Bone marrow (tissue), 2 donors: ENCODE data around the gene TMPRSS4.

Experiments used
- DNase-seq, 2 donors: peaks; one replicate each; lab custom pipeline; 2025; lab: John Stamatoyannopoulos, UW

TMPRSS4 gene

GRCh38 chr11:118105657-118106305 lies 28.9 kb downstream of the TMPRSS4 start:
- DNase-seq: no peak

- no peak for DNase-seq
These were observed 30.0 kb downstream of the TMPRSS4 start for GRCh38 chr11:118106789-118107335.

GRCh38 chr11:118108513-118108912 lies 31.6 kb downstream of the TMPRSS4 start:
- DNase-seq: no peak

GRCh38 chr11:118109231-118109630 lies 32.4 kb downstream of the TMPRSS4 start:
- no peak for DNase-seq

GRCh38 chr11:118111019-118111743 lies 34.3 kb downstream of the TMPRSS4 start:
- DNase-seq: no peak

GRCh38 chr11:118111744-118112035 lies 34.8 kb downstream of the TMPRSS4 start:
- no peak for DNase-seq

GRCh38 chr11:118112711-118113430 lies 36.0 kb downstream of the TMPRSS4 start:
- no peak for DNase-seq

GRCh38 chr11:118114266-118114665 lies 37.4 kb downstream of the TMPRSS4 start:
- no peak for DNase-seq

- DNase-seq: no peak
These were observed 38.2 kb downstream of the TMPRSS4 start for GRCh38 chr11:118115048-118115447.

GRCh38 chr11:118117790-118118601 lies 41.1 kb downstream of the TMPRSS4 start:
- DNase-seq: no peak

- no peak for DNase-seq
These were observed 43.9 kb downstream of the TMPRSS4 start for GRCh38 chr11:118120793-118121192.

GRCh38 chr11:118124929-118125535 lies 48.2 kb downstream of the TMPRSS4 start:
- DNase-seq: no peak

- no peak for DNase-seq
These were observed 49.4 kb downstream of the TMPRSS4 start for GRCh38 chr11:118126082-118126838.

GRCh38 chr11:118128310-118128709 lies 51.4 kb downstream of the TMPRSS4 start:
- no peak for DNase-seq

- DNase-seq: no peak
These were observed 52.0 kb downstream of the TMPRSS4 start for GRCh38 chr11:118128721-118129470.

GRCh38 chr11:118129471-118130172 lies 52.7 kb downstream of the TMPRSS4 start:
- no peak for DNase-seq

- no peak for DNase-seq
These were observed 55.7 kb downstream of the TMPRSS4 start for GRCh38 chr11:118132385-118133151.

GRCh38 chr11:118133816-118134215 lies 56.9 kb downstream of the TMPRSS4 start:
- DNase-seq: no peak
